HCT116 (cell line): ENCODE data around the gene AMPD3.

Source experiments
- CEBPB ChIP-seq: IDR thresholded peaks from 2 replicates; pipeline ENCODE4 v1.6.1; 2012; ENCODE audit warnings: low read depth
- ELF1 ChIP-seq: IDR thresholded peaks from 2 replicates; pipeline ENCODE4 v1.6.1; 2012; ENCODE audit warnings: low read depth, borderline replicate concordance
- EZH2 ChIP-seq: fragments of 200-600 bp; sonication (generic); IDR thresholded peaks from 2 replicates; pipeline ENCODE4 v1.6.1; 2017; ENCODE audit warnings: antibody characterized with exemption, mixed run types
- EZH2phosphoT487 ChIP-seq: fragments of 200-600 bp; IDR thresholded peaks from 2 replicates; pipeline ENCODE4 v1.6.1; 2018; ENCODE audit warnings: antibody characterized with exemption, borderline replicate concordance
- FOSL1 ChIP-seq: IDR thresholded peaks from 2 replicates; pipeline ENCODE4 v1.6.1; 2012; ENCODE audit warnings: low read depth
- POLR2A ChIP-seq: IDR thresholded peaks from 2 replicates; pipeline ENCODE4 v1.7.0; 2011; ENCODE audit warnings: borderline replicate concordance; ENCODE audit not compliant: insufficient read depth, insufficient read length; ENCODE audit errors: extremely low read depth
- POLR2AphosphoS5 ChIP-seq: IDR thresholded peaks from 2 replicates; pipeline ENCODE4 v1.6.1; 2011; ENCODE audit warnings: mild to moderate bottlenecking, low read depth, low read length, moderate library complexity
- REST ChIP-seq: IDR thresholded peaks from 2 replicates; pipeline ENCODE4 v1.6.1; 2012; ENCODE audit warnings: low read depth
- SP1 ChIP-seq: IDR thresholded peaks from 2 replicates; pipeline ENCODE4 v1.6.1; 2012; ENCODE audit warnings: low read depth
- TCF7L2 ChIP-seq: IDR thresholded peaks from 2 replicates; pipeline ENCODE4 v1.7.0; 2011; ENCODE audit warnings: borderline replicate concordance, inconsistent platforms; ENCODE audit not compliant: insufficient read depth, insufficient read length; ENCODE audit errors: extremely low read depth
- YY1 ChIP-seq: IDR thresholded peaks from 2 replicates; pipeline ENCODE4 v1.6.1; 2011; ENCODE audit warnings: low read length, low read depth, moderate library complexity, mild to moderate bottlenecking; ENCODE audit not compliant: insufficient replicate concordance; ENCODE audit errors: extremely low read depth
- ZNF274 ChIP-seq: fragments of 200-500 bp; sonication (Bioruptor generic); IDR thresholded peaks from 2 replicates; pipeline ENCODE4 v1.6.1; 2014; ENCODE audit warnings: mild to moderate bottlenecking, low read depth, low read length, inconsistent platforms
- TF ChIP-seq, protein P1 (sequence below): IDR thresholded peaks from 2 replicates; pipeline ENCODE4 v1.6.1; 2012
- TF ChIP-seq, protein P2 (sequence below), 3 experiments: fragments of 200-600 bp in 1 of 3; sonication (generic) in 1 of 3; IDR thresholded peaks in 2 of 3; conservative IDR thresholded peaks in 1 of 3; 2 replicates each; pipeline ENCODE4 v1.5.1; 2012 to 2017; ENCODE audit warnings: low read depth in 2 of 3, low read length in 2 of 3, antibody characterized with exemption in 1 of 3, borderline replicate concordance in 1 of 3, control low read depth in 1 of 3, mild to moderate bottlenecking in 1 of 3, mixed read lengths in 1 of 3, mixed run types in 1 of 3, moderate library complexity in 1 of 3; ENCODE audit not compliant: insufficient read depth in 1 of 3

DNA sequence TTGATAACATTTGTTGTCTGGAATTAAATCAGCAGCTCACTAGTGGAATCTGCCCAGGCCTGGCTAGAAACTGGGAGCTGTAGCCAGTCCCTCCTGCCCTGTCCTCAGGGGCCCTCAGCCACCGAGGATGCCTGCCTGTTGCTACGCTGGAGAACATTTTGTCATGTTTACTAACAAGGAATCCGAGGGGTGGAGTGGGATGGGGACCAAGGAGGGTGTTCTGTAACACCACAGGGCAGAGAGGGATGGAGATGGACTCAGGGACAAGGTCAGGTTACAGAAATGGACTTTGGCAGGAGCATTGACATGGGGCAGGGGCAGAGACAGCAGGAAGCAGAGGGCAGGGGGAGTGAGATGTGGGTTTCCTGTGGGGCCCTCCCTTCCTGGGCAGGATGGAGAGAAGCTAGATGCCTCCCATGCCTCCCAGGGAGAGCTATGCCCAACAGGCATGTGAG lies 45.8 kb upstream of the AMPD3 start:
- TF ChIP-seq EZH2 = no peak
- TF ChIP-seq, protein P1, sequence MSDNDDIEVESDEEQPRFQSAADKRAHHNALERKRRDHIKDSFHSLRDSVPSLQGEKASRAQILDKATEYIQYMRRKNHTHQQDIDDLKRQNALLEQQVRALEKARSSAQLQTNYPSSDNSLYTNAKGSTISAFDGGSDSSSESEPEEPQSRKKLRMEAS = no peak
- TF ChIP-seq FOSL1 = no peak
- no peak for TF ChIP-seq POLR2AphosphoS5
- no peak for TF ChIP-seq SP1
- TF ChIP-seq, protein P2, sequence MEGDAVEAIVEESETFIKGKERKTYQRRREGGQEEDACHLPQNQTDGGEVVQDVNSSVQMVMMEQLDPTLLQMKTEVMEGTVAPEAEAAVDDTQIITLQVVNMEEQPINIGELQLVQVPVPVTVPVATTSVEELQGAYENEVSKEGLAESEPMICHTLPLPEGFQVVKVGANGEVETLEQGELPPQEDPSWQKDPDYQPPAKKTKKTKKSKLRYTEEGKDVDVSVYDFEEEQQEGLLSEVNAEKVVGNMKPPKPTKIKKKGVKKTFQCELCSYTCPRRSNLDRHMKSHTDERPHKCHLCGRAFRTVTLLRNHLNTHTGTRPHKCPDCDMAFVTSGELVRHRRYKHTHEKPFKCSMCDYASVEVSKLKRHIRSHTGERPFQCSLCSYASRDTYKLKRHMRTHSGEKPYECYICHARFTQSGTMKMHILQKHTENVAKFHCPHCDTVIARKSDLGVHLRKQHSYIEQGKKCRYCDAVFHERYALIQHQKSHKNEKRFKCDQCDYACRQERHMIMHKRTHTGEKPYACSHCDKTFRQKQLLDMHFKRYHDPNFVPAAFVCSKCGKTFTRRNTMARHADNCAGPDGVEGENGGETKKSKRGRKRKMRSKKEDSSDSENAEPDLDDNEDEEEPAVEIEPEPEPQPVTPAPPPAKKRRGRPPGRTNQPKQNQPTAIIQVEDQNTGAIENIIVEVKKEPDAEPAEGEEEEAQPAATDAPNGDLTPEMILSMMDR (IDR thresholded peaks at IDR 0.05 in 2 of 3, conservative IDR thresholded peaks at IDR 0.05 in 1 of 3; ENCODE audit: borderline replicate concordance in 1 of 3, insufficient read depth in 1 of 3, low read depth in 2 of 3, low read length in 2 of 3) = no peak
- TF ChIP-seq POLR2A = no peak
- no peak for TF ChIP-seq EZH2phosphoT487
- TF ChIP-seq YY1 = no peak
- TF ChIP-seq ZNF274 = no peak
- no peak for TF ChIP-seq REST
- no peak for TF ChIP-seq TCF7L2
- TF ChIP-seq CEBPB = no peak
- no peak for TF ChIP-seq ELF1
